ENCODE data around the gene COX8A.

Gene COX8A

GRCh38 chr11:64006398-64006797 is 32.0 kb downstream of the COX8A start:
- H3K4me2 ChIP-seq (ENCODE audit: low read depth, low read length, poor library complexity, severe bottlenecking) = no peak overlapping the region
- H4K20me1 ChIP-seq (ENCODE audit: low read depth, low read length) = no peaks in the 10 kb centered on the region
- H3K79me2 ChIP-seq (ENCODE audit: insufficient read depth, low read length) = no peaks in the 10 kb centered on the region
- peaks cover 10% of the 10 kb centered on the region; the same call in 1 of the 2 replicates for H3K9me3 ChIP-seq (ENCODE audit: insufficient read depth, low read length)
- H3K9me2 ChIP-seq (replicated peaks; ENCODE audit: insufficient read depth, low read length) = no peaks in the 10 kb centered on the region
- H3K4me3 ChIP-seq (ENCODE audit: insufficient read depth, low read length, poor library complexity, severe bottlenecking) = no peak overlapping the region
- H3F3A ChIP-seq (ENCODE audit: insufficient read depth) = no peaks in the 10 kb centered on the region
- H3K27me3 ChIP-seq (ENCODE audit: low read length) = no peaks in the 10 kb centered on the region
- H3K9ac ChIP-seq (ENCODE audit: low read length) = no peak overlapping the region
- H2AFZ ChIP-seq (ENCODE audit: low read depth, low read length, severe bottlenecking) = no peak overlapping the region
- no peak overlapping the region for H3K27ac ChIP-seq (ENCODE audit: low read depth, low read length)
- H3K36me3 ChIP-seq (ENCODE audit: low read length) = no peaks in the 10 kb centered on the region
- TF ChIP-seq EZH2phosphoT487 (conservative IDR thresholded peaks at IDR 0.05; ENCODE audit: low read length) = no peak
- TF ChIP-seq CTCF (IDR thresholded peaks at IDR 0.05; ENCODE audit: insufficient read depth, low read length, poor library complexity, severe bottlenecking) = no peak

- no peaks in the 10 kb centered on the region for H4K20me1 ChIP-seq (ENCODE audit: low read depth, low read length)
- H3K27ac ChIP-seq (ENCODE audit: low read depth, low read length) = no peak overlapping the region
- H3F3A ChIP-seq (ENCODE audit: insufficient read depth) = no peaks in the 10 kb centered on the region
- H3K36me3 ChIP-seq (ENCODE audit: low read length) = no peaks in the 10 kb centered on the region
- no peak overlapping the region for H3K4me3 ChIP-seq (ENCODE audit: insufficient read depth, low read length, poor library complexity, severe bottlenecking)
- H3K79me2 ChIP-seq (ENCODE audit: insufficient read depth, low read length) = no peaks in the 10 kb centered on the region
- H3K4me2 ChIP-seq (ENCODE audit: low read depth, low read length, poor library complexity, severe bottlenecking) = no peak overlapping the region
- H3K9me2 ChIP-seq (replicated peaks; ENCODE audit: insufficient read depth, low read length) = no peaks in the 10 kb centered on the region
- no peak for TF ChIP-seq EZH2phosphoT487 (conservative IDR thresholded peaks at IDR 0.05; ENCODE audit: low read length)
- TF ChIP-seq CTCF (IDR thresholded peaks at IDR 0.05; ENCODE audit: insufficient read depth, low read length, poor library complexity, severe bottlenecking) = no peak
- peaks cover 10% of the 10 kb centered on the region; the same call in 1 of the 2 replicates for H3K9me3 ChIP-seq (ENCODE audit: insufficient read depth, low read length)
- H3K9ac ChIP-seq (ENCODE audit: low read length) = no peak overlapping the region
- no peaks in the 10 kb centered on the region for H3K27me3 ChIP-seq (ENCODE audit: low read length)
- no peak overlapping the region for H2AFZ ChIP-seq (ENCODE audit: low read depth, low read length, severe bottlenecking)
Measured at GRCh38 chr11:64007160-64007628, 32.8 kb downstream of the COX8A start.

GRCh38 chr11:64007629-64008282 is 33.3 kb downstream of the COX8A start:
- Histone ChIP-seq H3K36me3 (ENCODE audit: low read length) (no peaks in the 10 kb centered on the region), H3K9me3 (ENCODE audit: insufficient read depth, low read length) (peaks cover 10% of the 10 kb centered on the region; the same call in 1 of the 2 replicates), H3K4me3 (ENCODE audit: insufficient read depth, low read length, poor library complexity, severe bottlenecking) (no peak overlapping the region), H3K27ac (ENCODE audit: low read depth, low read length) (no peak overlapping the region), H3F3A (ENCODE audit: insufficient read depth) (no peaks in the 10 kb centered on the region), H3K27me3 (ENCODE audit: low read length) (no peaks in the 10 kb centered on the region), H3K4me2 (ENCODE audit: low read depth, low read length, poor library complexity, severe bottlenecking) (no peak overlapping the region), H3K79me2 (ENCODE audit: insufficient read depth, low read length) (no peaks in the 10 kb centered on the region), H2AFZ (ENCODE audit: low read depth, low read length, severe bottlenecking) (no peak overlapping the region), H4K20me1 (ENCODE audit: low read depth, low read length) (no peaks in the 10 kb centered on the region), H3K9ac (ENCODE audit: low read length) (no peak overlapping the region), H3K9me2 (replicated peaks; ENCODE audit: insufficient read depth, low read length) (no peaks in the 10 kb centered on the region)
- no peak for TF ChIP-seq EZH2phosphoT487 (conservative IDR thresholded peaks at IDR 0.05; ENCODE audit: low read length)
- no peak for TF ChIP-seq CTCF (IDR thresholded peaks at IDR 0.05; ENCODE audit: insufficient read depth, low read length, poor library complexity, severe bottlenecking)

Measured in SU-DHL-6 (cell line).